ENCODE measurements around the gene RDH12. TPM values are rescaled to one million over a fixed set of nuclear protein-coding genes. Genes with fewer than 3 reads are reported as not detected.
"Not testable (repeated sequence)": the region's sequence is repeated elsewhere in the genome, so short reads cannot be mapped to it uniquely, and the experiment has no call there.

Gene RDH12
- polyA plus RNA-seq, result 1 to 10 TPM in 2 of 3 donors, under 1 TPM in 1; 0.22 to 1.3 (median 1.2) TPM

DNA sequence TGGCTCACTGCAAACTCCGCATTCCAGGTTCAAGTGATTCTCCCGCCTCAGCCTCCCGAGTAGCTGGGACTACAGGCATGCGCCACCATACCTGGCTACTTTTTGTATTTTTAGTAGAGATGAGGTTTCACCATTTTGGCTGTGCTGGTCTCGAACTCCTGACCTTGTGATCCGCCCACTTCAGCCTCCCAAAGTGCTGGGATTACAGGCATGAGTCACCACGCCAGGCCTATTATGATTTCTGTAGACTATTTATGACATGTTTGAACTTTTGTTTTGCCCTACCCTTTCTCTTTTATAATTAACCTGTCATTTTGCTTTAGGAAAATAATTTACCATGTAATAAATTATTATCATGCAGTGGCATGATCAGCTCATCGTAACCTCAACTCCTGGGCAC, at the start of gene RDH12:
RDH12 (plus strand) TSS at position 395 of the 400 bp plus-strand sequence. CDS start 20,757 bp downstream, outside the sequence.
- 85 to 92% (median 92%) methylated on average over 8 of the region's 8 CpGs for WGBS, 3 donors
- H3K27ac ChIP-seq (ENCODE audit: low read depth, low read length), result not testable (repeated sequence)

DNA sequence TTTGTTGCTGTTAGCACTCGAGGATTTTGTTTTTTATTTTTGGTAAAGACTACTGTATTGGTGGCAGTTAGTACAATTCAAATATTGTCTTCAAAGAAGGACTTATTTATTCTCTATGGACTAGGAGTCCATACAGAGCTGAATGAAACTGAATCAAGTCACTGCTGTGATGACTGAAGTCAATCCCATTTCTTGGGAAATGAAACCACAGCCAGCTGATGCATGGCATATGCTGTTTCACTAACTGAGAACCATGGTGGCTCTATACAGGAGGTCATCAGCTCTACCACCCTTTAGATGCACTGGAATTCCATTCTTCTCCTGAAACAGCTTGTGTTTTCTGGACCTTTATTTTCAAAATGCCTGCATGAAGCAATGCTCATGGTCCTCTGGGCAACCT, 49.5 kb upstream of the RDH12 start:
- 85 to 95% (median 87%) methylated on average over 1 of the region's 1 CpG for WGBS, 3 donors
- H3K27ac ChIP-seq (ENCODE audit: low read depth, low read length), result no peak overlapping the region

DNA sequence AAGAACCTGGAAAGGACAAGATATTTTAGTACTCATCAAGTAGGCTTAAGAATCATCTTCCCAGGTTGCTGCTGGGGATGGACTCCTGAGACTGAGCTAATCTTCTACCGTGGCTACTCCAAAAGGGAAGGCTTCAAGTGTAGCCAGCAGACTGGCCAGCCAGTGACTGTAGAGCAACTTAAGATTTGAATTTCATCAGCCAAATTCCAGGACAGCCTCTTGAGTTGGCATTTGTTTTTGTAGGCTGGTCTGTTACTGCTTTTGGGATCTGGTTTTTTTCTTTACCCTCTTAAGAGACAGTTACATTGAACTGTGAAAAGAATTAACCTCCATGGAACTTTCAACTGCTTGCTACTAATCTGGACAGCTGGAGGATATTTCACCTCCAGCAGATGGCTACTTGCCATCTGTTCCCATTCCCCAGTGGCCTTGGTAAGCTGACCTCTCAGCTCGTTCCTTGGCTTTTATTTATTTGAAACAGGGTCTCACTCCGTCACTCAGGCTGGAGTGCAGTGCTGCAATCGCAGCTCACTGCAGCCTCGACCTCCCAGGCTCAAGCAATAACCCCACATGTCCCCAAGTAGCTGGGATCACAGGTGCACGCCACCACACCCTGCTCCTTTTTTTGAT, 47.9 kb upstream of the RDH12 start:
- 70 to 81% (median 79%) methylated on average over 6 of the region's 6 CpGs for WGBS, 3 donors
- H3K27ac ChIP-seq (ENCODE audit: low read depth, low read length), result no peak overlapping the region

DNA sequence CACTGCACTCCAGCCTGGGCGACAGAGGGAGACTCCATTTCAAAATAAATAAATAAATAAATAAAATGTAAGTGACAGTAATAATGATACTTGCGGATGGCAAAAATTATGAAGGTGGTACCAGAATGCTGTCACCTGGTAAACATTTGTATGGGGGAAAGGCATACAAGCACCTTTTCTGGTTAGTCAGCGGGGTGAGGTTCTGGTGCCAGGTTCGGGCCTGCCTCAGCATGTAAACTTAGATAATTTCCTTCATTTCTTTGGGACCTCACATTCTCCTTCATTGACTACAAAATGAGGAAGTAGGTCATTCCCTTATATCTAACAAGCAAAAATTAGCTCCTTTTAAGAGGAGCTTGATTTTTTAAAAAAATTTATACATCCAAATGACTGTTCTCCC, 38.1 kb upstream of the RDH12 start:
- H3K27ac ChIP-seq (ENCODE audit: low read depth, low read length), result no peak overlapping the region
- 75 to 91% (median 89%) methylated on average over 4 of the region's 4 CpGs for WGBS, 3 donors

DNA sequence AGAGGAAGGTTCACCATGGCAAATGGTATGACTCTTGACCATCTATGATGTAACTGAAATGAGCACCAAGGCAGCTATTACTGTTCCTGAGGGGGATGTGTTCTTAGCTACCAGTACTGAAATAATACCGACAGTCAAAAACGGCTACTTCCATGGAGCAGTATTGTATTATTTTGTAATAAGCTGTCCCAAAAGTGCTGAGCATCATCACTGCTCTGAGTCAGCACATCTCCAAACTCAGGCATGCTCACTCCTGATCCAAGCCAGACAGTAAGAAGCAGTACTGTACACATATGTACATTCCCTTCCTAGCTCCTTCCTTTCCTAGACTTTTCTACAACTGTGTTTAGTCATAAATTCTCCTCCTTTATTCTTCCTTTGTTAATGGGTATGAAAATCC, 35.8 kb upstream of the RDH12 start:
- WGBS, 3 donors, result 48 to 83% (median 60%) methylated on average over 2 of the region's 2 CpGs

DNA sequence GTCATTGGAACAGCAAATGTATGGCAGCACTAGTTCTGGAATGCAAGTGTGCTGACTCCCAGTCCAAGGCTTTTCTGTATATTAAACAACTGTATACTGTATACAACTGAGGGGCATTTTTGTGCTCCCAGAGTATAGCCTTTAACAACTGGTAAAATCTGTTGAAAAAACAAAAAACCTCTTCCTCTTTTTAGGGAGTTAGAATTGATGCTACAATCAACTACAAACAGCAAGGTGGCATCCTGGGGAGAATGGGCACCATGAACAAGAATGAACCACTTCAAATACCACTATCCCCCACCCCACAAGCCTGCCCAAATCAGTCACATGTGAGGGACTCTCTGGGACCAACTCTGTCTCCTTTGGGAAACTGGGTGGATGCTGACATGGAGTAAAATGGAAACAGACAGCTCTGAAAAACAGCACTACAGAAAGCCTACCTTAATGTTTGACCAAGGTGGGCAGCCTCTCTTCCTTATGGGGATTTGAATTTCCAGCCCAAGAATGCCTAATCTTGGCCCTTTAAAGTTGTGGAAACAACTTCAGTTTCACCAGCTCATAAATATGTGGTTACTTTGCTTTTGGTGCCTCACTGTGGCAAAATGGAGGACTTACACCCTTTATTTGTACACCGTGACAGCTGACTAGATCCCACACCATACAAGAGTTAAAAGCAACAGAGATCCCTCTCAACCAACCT, 34.8 kb upstream of the RDH12 start:
- WGBS, 3 donors, result 10 to 17% (median 16%) methylated on average over 1 of the region's 1 CpG
- no peak overlapping the region for H3K27ac ChIP-seq (ENCODE audit: low read depth, low read length)

More for the DNA sequence above, 35.8 kb upstream of the RDH12 start:
- no peak overlapping the region for H3K27ac ChIP-seq (ENCODE audit: low read depth, low read length)

DNA sequence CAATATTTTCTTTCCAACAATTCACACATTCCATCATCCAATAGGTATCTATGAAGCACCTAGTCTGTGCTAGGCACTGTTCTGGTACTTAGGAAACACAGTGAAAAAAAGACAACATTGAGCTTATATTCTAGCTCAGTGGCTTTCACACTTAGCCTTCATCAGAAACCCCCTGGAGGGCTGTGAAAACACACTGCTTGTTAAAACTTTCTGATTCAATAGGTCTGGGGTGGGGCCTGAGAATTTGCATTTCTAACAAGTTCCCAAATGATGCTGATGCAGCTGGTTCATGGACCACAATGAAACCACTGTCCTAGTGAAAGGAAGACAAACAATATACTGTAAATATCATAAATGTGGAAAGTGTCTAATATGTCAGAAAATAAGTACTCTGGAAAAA, 33.1 kb upstream of the RDH12 start:
- no peak overlapping the region for H3K27ac ChIP-seq (ENCODE audit: low read depth, low read length)

DNA sequence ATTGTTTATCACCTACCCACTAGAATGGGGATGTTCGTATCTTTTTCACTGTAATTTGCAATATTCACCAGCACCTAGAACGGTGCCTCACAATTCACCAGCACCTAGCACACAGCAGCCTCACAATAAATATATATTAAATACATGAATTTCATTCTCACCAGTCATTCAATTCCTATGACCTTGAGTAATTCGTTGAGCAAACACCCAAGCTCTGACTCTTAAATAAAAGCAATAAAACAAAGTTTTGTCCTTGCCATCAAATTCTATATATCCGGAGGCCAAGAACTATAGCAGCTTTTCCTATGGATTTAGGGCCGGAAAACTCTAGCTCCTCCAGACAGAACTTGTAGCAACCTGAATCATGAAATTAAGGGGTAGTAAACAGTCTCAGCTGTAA, 28.2 kb upstream of the RDH12 start:
- WGBS, 3 donors, result 23 to 47% (median 45%) methylated on average over 5 of the region's 5 CpGs
- no peak overlapping the region for H3K27ac ChIP-seq (ENCODE audit: low read depth, low read length)

DNA sequence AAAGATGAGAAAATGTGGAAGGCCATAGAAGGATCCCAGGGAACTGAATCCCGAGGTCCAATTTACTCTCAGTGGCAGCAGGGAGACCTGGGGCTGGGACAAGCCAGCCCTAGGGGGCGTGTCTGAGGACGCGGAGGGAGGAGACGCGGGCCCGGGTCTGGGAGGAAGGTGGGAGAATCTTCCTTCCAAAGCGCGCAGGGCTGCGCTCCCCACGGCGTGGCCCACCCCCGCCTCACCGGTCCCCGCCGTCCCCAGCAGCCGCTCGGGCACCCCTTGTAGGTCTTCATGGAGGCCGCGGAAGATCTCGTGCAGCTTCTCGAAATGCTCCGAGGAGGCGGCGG, 27.6 kb upstream of the RDH12 start:
- H3K27ac ChIP-seq (ENCODE audit: low read depth, low read length), result peak overlapping the region; percentile 95
- WGBS, 3 donors, result 0 to 2% (median 1%) methylated on average over 13 to 25 of the region's 25 CpGs

DNA sequence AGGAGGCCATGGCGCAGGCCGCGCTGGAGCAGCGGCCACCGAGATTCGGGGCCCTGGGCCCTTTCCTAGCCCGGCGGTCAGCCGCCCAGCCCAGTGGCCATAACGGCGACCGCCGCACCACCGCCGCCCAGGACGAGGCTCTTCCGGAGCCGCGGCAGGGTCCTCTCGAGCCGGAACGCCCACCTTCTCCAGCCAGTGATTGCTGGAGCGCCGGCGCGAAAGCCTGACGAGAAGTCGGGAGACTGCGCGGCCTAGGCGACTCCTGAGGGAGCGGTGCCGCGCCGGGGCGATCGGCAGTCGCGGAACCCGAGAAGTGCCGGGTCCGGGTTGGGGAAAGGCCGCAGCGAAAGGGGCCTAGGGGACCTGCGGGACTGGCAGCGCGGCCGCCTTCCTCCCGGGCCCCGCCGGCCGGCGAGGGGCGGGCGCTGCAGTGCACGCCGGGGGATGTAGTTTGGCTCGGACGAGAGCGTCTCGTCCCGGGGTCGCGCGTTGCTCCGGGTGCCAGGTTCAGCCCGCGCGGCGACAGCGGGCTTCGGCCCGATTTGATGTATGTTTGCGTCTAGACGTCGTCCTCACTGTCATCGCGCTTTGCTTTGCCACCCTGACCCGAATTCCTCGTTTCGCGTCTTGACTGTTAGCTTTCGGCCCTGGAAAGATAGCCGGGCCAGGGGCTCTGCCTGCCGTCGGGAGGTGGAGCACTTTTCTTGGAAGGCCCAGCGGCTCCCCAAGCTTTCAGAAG, 27.0 kb upstream of the RDH12 start, which contains the start of gene VTI1B:
VTI1B (minus strand) TSS at position 153 of the 739 bp plus-strand sequence; CDS start at position 10, 143 bp downstream.
- peak within 1 kb of the TSS; percentile 95 for H3K27ac ChIP-seq (ENCODE audit: low read depth, low read length)
- 0 to 1% (median 0%) methylated on average over 85 to 87 of the region's 87 CpGs for WGBS, 3 donors

DNA sequence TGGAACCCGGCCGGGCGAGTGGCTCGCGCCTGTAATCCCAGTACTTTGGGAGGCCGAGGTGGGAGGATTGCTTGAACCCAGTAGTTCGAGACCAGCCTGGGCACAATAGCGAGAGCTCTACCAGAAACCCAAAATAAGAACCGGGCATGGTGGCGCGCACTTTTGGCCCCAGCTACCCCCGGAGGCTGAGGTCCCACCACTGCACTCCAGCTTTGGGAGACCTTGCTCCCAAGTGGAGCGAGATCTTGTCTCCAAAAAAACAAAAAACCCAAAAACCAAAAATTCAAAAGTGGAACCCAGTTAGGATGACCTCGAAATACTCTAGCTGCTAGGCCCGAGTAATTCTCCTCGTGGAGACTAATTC, 26.5 kb upstream of the RDH12 start:
- H3K27ac ChIP-seq (ENCODE audit: low read depth, low read length), result peak overlapping the region; percentile 95
- 29 to 37% (median 33%) methylated on average over 16 of the region's 16 CpGs for WGBS, 3 donors

DNA sequence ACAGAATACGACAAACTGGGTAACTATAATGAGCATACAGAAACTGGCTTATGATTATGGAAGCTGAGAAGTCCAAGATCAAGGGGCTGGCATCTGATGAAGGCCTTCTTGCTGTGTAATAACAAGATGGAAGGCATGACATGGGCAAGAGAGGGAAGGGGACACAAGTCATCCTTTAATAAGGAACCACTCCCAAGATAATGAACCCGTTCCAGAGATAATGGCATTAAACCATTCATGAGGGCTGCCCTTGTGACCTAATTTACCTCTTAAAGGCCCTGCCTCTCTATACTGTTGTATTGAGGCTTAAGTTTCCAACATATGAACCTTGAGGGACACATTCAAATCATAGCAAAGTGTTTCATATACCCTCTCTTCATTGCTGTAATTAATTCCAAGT, 22.7 kb upstream of the RDH12 start:
- 68 to 90% (median 74%) methylated on average over 2 of the region's 2 CpGs for WGBS, 3 donors

DNA sequence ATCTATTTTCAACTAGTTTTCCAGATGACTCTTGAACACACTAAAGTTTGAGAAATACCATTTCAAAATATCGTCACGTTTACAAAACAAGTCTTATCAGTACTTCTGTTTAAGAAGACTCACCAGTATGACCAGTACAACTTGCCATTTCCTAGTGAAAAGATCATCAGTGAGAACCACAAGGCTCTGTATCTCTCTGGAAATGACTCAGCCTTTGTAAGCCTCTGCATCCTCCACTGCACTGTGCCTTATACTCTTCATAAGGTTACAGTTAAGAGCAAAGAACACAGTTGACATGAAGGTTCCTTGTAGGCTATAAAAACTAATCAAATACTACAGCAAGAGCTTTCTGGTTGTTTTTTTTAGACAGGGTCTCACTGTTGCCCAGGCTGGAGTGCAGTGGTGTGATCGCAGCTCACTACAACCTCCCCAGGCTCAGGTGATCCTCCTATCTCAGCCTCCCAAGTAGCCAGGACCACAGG, 21.5 kb upstream of the RDH12 start:
- 66 to 90% (median 68%) methylated on average over 3 of the region's 3 CpGs for WGBS, 3 donors
- no peak overlapping the region for H3K27ac ChIP-seq (ENCODE audit: low read depth, low read length)

More for the DNA sequence above, 22.7 kb upstream of the RDH12 start:
- H3K27ac ChIP-seq (ENCODE audit: low read depth, low read length), result no peak overlapping the region

DNA sequence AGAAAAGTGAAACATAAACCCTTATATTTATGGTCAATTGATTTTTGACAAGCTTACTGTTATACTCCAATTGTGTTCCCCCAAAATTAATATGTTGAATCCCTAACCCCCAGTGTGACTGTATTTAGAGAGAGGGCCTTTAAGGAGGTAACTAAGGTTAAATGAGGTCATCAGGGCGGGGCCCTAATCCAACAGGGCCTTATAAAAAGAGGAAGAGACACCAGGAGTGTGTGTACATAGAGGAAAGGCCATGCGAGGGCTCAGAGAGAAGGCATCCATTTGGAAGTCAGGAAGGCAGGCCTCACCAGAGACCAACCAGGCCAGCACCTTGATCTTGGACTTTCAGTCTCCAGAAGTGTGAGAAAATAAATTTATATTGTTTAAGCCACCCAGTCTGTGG, 20.7 kb upstream of the RDH12 start:
- 57 to 92% (median 65%) methylated on average over 2 of the region's 2 CpGs for WGBS, 3 donors
- no peak overlapping the region for H3K27ac ChIP-seq (ENCODE audit: low read depth, low read length)

DNA sequence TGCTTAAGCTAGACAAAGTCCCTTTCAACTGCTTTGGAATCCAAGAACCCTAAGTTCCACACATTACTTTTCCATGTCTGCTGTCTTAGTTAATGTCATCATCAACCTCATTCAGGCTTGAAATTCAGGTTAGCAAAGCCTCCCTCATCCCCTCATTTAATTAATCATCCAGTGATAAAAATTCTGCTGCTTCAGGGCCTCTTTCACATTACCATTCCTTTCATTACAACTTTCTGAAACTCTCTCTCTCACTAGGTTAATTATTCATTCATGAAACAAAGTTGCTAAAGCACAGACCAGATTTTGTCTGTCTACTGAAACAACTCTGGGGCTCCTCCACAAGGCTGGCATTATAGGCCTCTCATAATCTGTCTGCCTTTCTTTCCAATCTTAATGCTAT, 17.8 kb upstream of the RDH12 start:
- H3K27ac ChIP-seq (ENCODE audit: low read depth, low read length), result no peak overlapping the region

DNA sequence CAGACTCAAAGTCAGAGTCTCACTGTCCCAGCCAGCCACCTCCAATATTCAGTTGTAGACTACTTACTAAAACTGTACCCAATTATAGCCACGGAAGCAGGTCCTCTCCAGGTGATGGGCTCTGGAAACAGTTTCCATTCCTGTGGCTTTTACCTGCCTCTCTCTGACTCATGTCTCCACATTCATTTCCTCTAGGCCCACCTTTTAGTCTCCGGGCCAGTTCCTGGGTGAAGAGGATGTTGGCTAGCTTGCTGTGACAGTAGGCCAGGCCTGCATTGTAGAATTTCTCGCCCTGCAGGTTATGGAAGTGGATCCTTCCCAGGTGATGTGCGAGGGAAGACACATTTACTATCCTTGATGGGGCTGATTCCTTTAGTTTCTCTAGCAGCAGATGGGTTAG, 11.7 kb upstream of the RDH12 start:
- WGBS, 3 donors, result 95 to 98% (median 97%) methylated on average over 4 of the region's 4 CpGs

DNA sequence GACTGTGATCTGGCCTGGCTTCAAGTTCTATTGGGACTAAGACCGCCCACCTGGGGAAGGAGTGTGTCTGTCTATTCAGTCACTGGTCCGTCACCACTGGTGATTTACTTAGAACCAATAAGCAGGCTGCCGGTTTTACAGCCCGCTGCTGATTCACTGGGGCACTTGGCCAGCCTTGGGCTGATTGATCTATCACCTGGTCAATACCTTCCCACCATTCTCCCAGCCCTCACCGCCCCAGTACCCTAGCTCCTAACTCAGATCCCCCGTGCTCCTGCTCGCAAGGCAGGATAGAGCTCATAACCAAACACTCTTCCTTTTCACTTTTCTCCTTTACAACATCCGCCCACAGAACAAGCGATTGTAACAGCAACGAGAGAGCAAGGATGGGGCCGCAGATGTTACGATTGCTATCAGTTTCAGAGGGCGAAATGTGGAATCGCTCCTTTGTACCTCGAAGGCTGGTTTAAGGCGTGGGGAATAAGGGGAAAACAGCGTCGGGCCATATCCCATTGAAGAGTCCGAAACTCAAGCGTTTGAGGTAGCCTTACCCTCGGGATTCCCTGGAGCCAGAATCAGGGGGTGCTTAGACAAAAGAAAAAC, 6.8 kb upstream of the RDH12 start:
- WGBS, 3 donors, result 2% methylated on average over 21 of the region's 21 CpGs
- H3K27ac ChIP-seq (ENCODE audit: low read depth, low read length), result peak overlapping the region; percentile 68

More for the DNA sequence above, 11.7 kb upstream of the RDH12 start:
- no peak overlapping the region for H3K27ac ChIP-seq (ENCODE audit: low read depth, low read length)

DNA sequence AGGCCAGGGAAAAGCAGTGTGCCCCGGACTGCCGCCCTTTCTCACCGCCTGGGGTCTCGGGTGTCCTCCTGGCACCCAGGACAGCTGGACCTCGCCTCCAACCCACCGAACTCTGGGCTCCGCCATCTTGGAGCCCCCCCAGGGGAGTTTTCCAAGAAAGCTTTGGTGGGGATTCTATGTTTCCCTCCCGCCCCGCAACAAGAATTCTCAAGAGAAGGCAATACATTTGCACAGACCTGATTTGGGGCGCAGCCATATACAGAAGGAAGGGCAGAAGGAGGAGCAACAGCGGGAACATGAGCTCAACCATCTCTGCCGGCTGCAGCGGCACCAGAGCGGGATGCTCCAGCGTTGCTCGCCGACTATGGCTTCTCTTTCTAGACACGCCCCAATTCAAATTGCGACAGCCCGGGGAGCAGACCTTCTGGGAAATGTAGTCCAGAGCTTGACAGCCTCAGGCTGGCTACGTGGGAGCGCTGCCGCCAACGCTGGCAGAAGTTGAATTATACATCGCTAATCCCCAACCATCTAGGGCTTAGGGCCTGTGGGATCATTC, 6.2 kb upstream of the RDH12 start, which contains the start of gene RDH11:
RDH11 (minus strand) TSS at position 371 of the 556 bp plus-strand sequence; CDS start at position 310, 61 bp downstream.
- 0 to 1% (median 0%) methylated on average over 25 of the region's 25 CpGs for WGBS, 3 donors
- peak within 1 kb of the TSS; percentile 68 for H3K27ac ChIP-seq (ENCODE audit: low read depth, low read length)

DNA sequence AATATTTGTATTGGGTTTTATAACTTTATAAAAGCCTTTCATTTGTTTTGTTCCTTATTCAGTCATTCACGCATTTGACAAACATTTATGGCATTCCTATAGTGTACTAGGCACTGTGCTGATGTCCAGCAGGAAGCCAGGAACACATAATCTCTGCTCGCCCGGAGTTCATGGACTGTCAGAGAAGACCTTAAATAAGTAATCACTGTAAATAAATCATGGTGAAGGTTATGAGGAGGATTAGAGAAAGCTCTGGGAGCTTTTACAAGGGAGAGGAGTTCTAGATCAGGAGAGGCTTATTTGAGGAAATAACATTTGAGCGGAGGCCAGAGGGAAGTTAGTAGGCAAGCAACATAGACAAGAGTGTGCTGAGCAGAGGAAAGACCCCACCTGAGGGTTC, 4.7 kb upstream of the RDH12 start:
- WGBS, 3 donors, result 75 to 83% (median 81%) methylated on average over 4 of the region's 4 CpGs

More for the DNA sequence above, 4.7 kb upstream of the RDH12 start:
- no peak overlapping the region for H3K27ac ChIP-seq (ENCODE audit: low read depth, low read length)

Data from adipose tissue (tissue), 3 donors.